ENCODE measurements around the gene RYR1. TPM values are rescaled to one million over a fixed set of nuclear protein-coding genes. Genes with fewer than 3 reads are reported as not detected.
"Not testable (repeated sequence)": the region's sequence is repeated elsewhere in the genome, so short reads cannot be mapped to it uniquely, and the experiment has no call there.

RYR1 gene
- total RNA-seq, 2 donors from 2014 or later = 0.22 to 0.33 TPM

DNA sequence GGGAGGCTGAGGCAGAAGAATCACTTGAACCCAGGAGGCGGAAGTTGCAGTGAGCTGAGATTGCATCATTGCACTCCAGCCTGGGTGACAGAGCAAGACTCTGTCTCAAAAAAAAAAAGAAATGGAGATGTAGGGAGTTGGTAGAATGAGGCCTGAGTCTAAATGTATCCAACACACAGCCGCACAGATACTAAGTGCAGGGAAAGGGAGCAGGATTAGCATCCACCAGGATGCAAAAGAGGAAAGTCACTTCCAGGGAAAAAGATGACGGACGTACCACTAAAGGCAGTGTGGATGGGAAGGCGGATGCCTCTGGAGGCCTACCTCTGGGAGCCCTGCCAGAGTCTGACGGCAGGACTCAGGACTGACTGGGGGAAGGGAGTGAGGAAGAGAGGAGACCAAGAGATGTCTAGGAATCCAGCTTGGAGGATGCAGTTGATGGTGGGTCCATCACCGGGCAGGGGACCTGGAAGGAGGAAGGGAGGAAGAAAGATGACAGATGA, 23.8 kb upstream of the RYR1 start:
- no peaks in the 10 kb centered on the region for H3K9me3 Mint-ChIP-seq
- no peak overlapping the region for H3K27ac Mint-ChIP-seq
- peaks cover 0 to 3% of the 10 kb centered on the region in 2 donors for H3K4me1 Mint-ChIP-seq (ENCODE audit: low read depth in 2 of 2)
- ATAC-seq (no peak), DNase-seq (ENCODE audit: low spot score) (no peak)
- no peak overlapping the region for H3K4me3 Mint-ChIP-seq
- no peaks in the 10 kb centered on the region for H3K36me3 Mint-ChIP-seq
- H3K27me3 Mint-ChIP-seq = no peaks in the 10 kb centered on the region

DNA sequence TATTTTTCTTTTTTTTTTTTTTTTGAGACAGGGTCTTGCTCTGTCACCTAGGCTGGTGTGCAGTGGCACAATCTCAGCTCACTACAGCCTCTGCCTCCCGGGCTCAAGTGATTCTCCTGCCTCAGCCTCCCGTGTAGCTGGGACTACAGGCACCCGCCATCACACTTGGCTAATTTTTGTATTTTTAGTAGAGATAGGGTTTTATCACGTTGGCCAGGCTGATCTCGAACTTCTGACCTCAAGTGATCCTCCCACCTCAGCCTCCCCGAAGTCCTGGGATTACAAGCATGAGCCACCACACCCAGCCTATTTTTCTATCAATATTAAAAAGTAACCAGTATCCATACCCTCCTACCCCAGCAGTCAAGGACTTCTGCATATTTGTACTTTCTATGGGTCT, 23.1 kb upstream of the RYR1 start:
- not testable (repeated sequence) for H3K4me1 Mint-ChIP-seq (ENCODE audit: low read depth in 2 of 2)

DNA sequence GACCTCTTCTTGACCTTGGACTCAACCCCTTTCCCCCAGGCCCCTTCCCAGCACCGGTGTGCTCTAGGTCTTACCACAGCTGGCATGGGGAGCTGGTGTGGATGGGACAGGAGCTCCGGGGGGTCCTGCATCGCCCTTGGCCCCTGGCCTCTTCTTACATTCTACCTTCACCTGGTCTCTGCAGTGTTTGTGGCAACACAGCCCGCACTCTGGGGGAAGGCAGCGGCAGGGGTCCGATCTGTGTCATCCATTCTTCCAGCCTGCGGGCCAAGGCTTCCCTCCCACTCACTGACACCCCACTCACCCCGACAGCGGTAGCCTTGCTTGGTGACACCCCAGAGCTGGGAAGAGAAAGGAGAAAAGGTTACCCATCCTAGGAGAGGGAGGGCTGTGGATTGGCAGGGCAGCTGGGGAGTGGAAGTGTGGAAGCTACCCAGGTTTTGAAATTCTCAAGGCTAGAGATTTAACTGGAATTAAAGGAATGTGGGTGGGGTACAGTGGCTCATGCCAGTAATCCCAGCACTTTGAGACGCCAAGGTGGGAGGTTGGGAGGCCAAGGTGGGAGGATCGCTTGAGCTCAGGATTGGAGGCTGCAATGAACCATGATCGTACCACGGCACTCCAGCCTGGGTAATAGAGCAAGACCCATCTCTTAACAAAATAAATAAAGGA, 22.3 kb upstream of the RYR1 start:
- Mint-ChIP-seq H3K36me3 (no peaks in the 10 kb centered on the region), H3K9me3 (no peaks in the 10 kb centered on the region), H3K4me3 (no peak overlapping the region), H3K27ac (no peak overlapping the region), H3K27me3 (no peaks in the 10 kb centered on the region), H3K4me1 (ENCODE audit: low read depth in 2 of 2) (peaks cover 0 to 3% of the 10 kb centered on the region in 2 donors)
- DNase-seq (ENCODE audit: low spot score) (no peak), ATAC-seq (peak in 1 of 2 donors; percentile 32)

More for the DNA sequence above, 23.1 kb upstream of the RYR1 start:
- not testable (repeated sequence) for ATAC-seq; DNase-seq (ENCODE audit: low spot score); H3K27ac Mint-ChIP-seq; H3K36me3 Mint-ChIP-seq; H3K27me3 Mint-ChIP-seq; H3K9me3 Mint-ChIP-seq; H3K4me3 Mint-ChIP-seq

DNA sequence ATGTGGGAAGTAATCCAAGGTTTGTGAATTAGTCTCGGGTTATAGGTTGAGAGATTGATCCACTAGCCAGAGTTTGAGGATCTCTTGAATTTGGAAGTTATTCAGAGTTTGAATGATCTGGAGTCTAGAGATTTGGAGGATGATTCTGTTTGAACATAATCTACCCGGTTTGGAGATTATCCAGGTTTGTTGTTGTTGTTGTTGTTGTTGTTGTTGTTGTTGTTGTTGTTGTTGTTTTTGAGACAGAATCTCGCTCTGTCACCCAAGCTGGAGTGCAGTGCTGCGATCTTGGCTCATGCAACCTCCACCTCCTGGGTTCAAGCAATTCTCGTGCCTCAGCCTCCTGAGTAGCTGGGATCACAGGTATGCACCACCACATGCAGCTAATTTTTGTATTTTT, 21.6 kb upstream of the RYR1 start:
- not testable (repeated sequence) for ATAC-seq; H3K9me3 Mint-ChIP-seq; H3K27me3 Mint-ChIP-seq; DNase-seq (ENCODE audit: low spot score); H3K27ac Mint-ChIP-seq; H3K4me1 Mint-ChIP-seq (ENCODE audit: low read depth in 2 of 2); H3K4me3 Mint-ChIP-seq; H3K36me3 Mint-ChIP-seq

DNA sequence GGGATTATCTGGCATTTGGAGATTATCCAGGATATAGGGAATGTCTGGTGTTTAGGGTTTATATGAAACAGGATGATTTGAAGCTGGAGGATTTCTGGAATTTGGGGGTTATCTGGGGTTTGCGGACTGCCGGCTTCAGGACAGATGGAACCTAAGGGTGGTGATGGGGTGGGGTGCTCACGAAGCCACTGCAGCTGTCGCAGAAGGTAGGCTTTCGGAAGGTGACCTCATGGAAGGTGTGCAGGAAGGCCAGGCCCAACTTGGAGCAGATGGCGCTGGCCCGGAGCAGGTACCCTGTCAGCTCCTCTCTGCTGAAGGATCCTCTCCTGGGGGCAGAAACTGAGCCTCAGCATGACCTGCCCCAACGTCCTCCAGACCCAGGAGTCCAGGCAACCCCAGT, 21.0 kb upstream of the RYR1 start:
- Mint-ChIP-seq H3K4me1 (ENCODE audit: low read depth in 2 of 2) (peaks cover 7 to 13% of the 10 kb centered on the region in 2 donors), H3K9me3 (no peaks in the 10 kb centered on the region), H3K27ac (no peak overlapping the region), H3K4me3 (no peak overlapping the region), H3K36me3 (no peaks in the 10 kb centered on the region), H3K27me3 (no peaks in the 10 kb centered on the region)
- DNase-seq (ENCODE audit: low spot score) (no peak), ATAC-seq (no peak)

DNA sequence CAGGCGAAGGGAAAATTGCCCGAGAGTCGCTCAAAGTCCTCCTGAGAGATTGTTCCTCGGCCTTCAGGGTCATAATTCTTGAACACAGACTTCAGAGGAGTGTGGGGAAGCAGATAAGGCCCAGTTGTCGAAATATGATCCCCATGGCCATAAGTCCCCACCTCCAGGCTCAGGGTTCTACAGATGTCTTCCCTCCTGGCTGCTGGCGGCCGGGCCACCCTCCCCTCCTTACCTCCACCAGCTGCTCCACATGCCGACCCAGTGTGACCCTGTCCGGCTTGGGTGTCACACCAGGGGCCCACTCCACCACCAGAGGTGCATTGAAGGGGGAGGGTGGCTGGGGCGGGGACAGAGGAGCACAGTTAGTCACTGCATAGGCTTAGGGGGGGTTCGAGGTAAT, 20.5 kb upstream of the RYR1 start:
- DNase-seq (ENCODE audit: low spot score) (no peak), ATAC-seq (no peak)
- H3K4me3 Mint-ChIP-seq = no peak overlapping the region
- no peaks in the 10 kb centered on the region for H3K9me3 Mint-ChIP-seq
- peaks cover 12 to 17% of the 10 kb centered on the region in 2 donors for H3K4me1 Mint-ChIP-seq (ENCODE audit: low read depth in 2 of 2)
- no peak overlapping the region for H3K27ac Mint-ChIP-seq
- H3K27me3 Mint-ChIP-seq = no peaks in the 10 kb centered on the region
- no peaks in the 10 kb centered on the region for H3K36me3 Mint-ChIP-seq

DNA sequence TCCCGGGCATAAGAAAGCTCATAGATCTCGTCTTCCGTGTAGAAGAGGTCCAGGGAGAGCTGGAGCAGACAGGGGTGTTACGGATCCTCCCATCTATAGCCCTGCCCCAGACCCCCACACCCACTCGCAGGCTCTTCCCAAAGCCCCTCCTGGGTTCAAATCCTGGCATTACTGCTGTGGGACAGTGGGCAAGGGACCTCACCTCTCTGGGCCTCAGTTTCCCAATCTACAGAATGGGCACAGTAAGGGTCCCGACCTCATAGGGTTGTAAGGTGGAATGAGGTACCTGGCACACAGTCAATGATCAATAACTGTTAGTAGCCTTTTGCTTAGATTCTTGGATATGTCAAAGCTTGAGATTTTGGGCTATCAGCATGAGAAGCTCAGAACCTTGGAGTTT, 20.1 kb upstream of the RYR1 start:
- no peaks in the 10 kb centered on the region for H3K9me3 Mint-ChIP-seq
- ATAC-seq = no peak

DNA sequence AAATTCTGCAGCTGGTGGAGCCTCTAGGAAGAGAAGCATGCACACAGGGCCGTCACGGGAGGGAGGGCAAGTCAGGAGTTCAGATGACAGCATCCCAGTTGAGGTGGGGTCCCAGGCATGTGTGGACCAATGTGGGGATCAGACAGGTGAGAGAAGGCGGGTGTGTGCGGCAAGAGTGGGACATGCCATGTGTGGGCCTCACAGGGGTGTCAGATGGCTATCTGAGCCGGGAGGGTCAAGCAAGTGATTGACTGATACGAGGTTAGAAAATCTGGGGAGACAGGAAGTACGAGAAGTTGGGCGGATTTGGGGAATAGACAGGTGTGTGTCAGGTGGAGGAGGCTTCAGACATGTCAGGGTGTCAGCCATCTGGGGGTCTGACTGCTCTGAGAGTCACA, 16.3 kb upstream of the RYR1 start:
- no peaks in the 10 kb centered on the region for H3K27me3 Mint-ChIP-seq
- no peak for DNase-seq (ENCODE audit: low spot score)
- H3K4me3 Mint-ChIP-seq = peak overlapping the region; percentile 74
- no peaks in the 10 kb centered on the region for H3K9me3 Mint-ChIP-seq
- no peak for ATAC-seq
- no peaks in the 10 kb centered on the region for H3K36me3 Mint-ChIP-seq
- H3K4me1 Mint-ChIP-seq (ENCODE audit: low read depth in 2 of 2) = peaks cover 13 to 18% of the 10 kb centered on the region in 2 donors
- H3K27ac Mint-ChIP-seq = peak overlapping the region; percentile 20 to 59

More for the DNA sequence above, 20.1 kb upstream of the RYR1 start:
- no peak overlapping the region for H3K4me3 Mint-ChIP-seq
- no peaks in the 10 kb centered on the region for H3K27me3 Mint-ChIP-seq
- no peaks in the 10 kb centered on the region for H3K36me3 Mint-ChIP-seq
- H3K4me1 Mint-ChIP-seq (ENCODE audit: low read depth in 2 of 2) = peaks cover 13 to 19% of the 10 kb centered on the region in 2 donors
- no peak overlapping the region for H3K27ac Mint-ChIP-seq
- DNase-seq (ENCODE audit: low spot score) = no peak

DNA sequence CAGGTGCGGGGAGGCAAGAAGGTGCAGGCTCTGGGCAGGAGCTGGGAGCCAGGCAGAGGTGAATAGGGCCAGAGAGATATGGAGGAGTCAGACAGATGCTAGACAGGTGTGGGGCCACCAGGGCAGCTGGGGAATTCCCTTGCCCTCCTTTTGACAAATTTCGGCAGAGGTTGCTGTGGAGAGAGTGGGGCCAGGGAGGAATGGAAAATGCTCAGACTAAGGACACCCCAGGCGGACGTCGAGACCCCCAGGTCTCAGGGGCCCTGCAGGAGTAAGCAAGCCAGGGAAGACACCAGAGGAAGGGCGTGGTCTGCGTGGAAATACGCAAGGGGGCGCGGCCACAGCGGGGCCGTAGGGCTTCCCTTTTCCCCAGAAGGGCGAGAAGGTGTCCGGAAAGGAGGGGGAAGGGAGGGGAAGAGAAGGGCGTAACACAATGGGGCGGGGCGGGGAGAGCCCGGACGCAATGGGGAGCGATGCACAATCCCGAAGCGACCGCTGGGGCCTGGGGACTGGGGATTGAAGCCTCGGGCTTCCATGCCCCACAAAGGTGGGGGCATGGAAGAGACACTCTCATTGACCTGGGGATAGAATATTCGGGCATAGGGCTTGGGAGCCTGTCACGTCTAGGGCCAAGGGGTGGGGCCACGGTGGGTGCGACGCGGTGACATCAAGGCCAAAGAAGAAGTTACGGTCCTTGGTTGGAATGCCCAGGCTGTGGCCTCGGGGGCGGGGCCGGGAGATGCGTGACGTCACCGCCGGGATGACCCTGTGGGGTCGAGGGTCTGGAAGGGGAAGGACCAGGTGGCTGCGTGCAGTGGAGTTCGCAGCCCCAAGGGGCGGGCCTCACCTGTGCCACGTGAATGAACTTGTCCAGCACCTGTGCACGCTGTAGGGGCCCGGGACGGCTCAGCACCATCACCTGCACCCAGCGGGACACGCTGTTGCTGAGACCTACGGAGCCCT, 15.7 kb upstream of the RYR1 start:
- Mint-ChIP-seq H3K4me3 (peak overlapping the region; percentile 74), H3K4me1 (ENCODE audit: low read depth in 2 of 2) (peaks cover 13 to 18% of the 10 kb centered on the region in 2 donors), H3K27me3 (no peaks in the 10 kb centered on the region), H3K36me3 (no peaks in the 10 kb centered on the region), H3K9me3 (no peaks in the 10 kb centered on the region), H3K27ac (peak overlapping the region; percentile 20 to 59)
- DNase-seq (ENCODE audit: low spot score) = peak; percentile 77
- ATAC-seq = peak; percentile 83 to 89

DNA sequence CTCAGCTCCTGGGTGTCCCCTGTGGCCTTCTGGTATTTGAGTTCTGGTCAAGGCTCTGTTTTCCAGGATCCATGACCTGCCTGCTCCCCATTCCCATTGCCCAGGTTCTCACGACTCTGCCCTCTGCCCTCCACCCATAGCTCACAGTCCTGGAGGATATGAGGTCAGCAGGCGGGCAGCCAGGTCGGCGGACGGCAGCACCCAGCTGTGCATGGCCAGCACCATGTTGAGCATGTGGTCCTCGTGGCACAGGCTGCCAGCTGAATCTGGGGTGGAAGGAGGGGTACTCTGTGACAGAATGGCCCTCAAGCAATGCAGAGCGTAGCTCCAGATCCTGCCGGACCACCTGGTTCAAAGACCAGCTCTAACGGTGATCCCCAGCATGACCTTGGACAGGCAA, 12.6 kb upstream of the RYR1 start:
- DNase-seq (ENCODE audit: low spot score) (no peak), ATAC-seq (no peak)
- Mint-ChIP-seq H3K9me3 (no peaks in the 10 kb centered on the region), H3K36me3 (no peaks in the 10 kb centered on the region), H3K4me3 (no peak overlapping the region), H3K27me3 (peaks cover 0 to 2% of the 10 kb centered on the region in 2 donors), H3K27ac (no peak overlapping the region), H3K4me1 (ENCODE audit: low read depth in 2 of 2) (peaks cover 18% of the 10 kb centered on the region in 2 donors)

DNA sequence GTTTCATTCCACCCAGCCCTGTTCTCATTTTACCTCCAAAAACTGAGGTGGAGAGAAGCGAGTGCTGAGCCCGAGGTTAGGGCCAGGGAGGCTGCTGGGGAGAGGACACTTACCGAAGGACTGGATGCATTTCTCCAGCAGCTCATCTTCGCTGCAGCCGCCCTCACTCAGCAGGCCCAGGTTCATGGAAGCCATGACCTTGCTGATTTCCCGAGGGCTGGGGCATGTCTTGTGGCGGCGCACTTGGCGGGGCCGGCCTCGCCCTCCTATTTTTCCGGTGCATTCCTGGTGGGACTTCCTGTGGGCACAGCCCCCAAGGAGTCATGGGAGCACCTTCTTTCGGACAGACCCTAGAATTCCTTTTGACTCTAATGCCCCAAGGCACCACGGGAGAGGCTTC, 11.6 kb upstream of the RYR1 start:
- Mint-ChIP-seq H3K4me1 (ENCODE audit: low read depth in 2 of 2) (peaks cover 20 to 24% of the 10 kb centered on the region in 2 donors), H3K9me3 (no peaks in the 10 kb centered on the region), H3K36me3 (no peaks in the 10 kb centered on the region), H3K27ac (no peak overlapping the region), H3K4me3 (no peak overlapping the region), H3K27me3 (peaks cover 0 to 4% of the 10 kb centered on the region in 2 donors)
- no peak for DNase-seq (ENCODE audit: low spot score)
- ATAC-seq = no peak

DNA sequence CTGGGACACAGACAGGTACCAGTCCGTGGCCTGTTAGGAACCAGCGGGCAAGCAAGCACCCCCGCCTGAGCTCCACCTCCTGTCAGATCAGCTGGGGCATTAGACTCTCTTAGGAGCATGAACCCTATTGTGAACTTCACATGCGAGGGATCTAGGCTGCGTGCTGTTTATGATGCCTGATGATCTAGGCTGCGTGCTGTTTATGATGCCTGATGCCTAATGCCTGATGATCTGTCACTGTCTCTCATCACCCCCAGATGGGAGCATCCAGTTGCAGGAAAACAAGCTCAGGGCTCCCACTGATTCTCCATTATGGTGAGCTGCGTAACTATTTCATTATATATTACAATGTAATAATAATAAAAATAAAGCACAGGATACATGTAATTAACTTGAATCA, 11.1 kb upstream of the RYR1 start:
- Mint-ChIP-seq H3K4me1 (ENCODE audit: low read depth in 2 of 2) (peaks cover 14 to 19% of the 10 kb centered on the region in 2 donors), H3K36me3 (no peaks in the 10 kb centered on the region), H3K27me3 (peaks cover 0 to 4% of the 10 kb centered on the region in 2 donors), H3K4me3 (no peak overlapping the region), H3K27ac (no peak overlapping the region), H3K9me3 (no peaks in the 10 kb centered on the region)
- no peak for ATAC-seq
- no peak for DNase-seq (ENCODE audit: low spot score)

DNA sequence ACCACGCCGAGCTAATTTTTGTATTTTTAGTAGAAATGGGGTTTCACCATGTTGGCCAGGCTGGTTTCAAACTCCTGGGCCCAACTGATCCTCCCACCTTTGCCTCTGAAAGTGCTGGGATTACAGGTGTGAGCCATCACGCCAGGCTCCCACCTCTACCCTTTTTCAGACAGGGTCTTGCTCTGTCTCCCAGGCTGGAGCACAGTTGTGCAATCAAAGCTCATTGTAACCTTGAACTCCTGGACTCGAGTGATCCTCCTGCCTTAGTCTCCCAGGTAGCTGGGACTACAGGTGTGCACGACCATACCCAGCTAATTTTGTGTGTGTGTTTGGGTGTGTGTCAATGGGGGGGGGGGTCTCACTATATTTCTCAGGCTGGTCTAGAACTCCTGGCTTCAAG, 9.2 kb upstream of the RYR1 start:
- Mint-ChIP-seq H3K36me3 (no peaks in the 10 kb centered on the region), H3K9me3 (no peaks in the 10 kb centered on the region), H3K4me1 (ENCODE audit: low read depth in 2 of 2) (peaks cover 8 to 23% of the 10 kb centered on the region in 2 donors), H3K27me3 (peaks cover 0 to 7% of the 10 kb centered on the region in 2 donors), H3K27ac (no peak overlapping the region), H3K4me3 (no peak overlapping the region)
- no peak for ATAC-seq
- no peak for DNase-seq (ENCODE audit: low spot score)
